A673 (cell line): ENCODE measurements around the gene MPDZ. TPM values are rescaled to one million over a fixed set of nuclear protein-coding genes. Genes with fewer than 3 reads are reported as not detected.
A peak's percentile ranks its signal among the peaks of the same experiment; 100 is the strongest.

Source experiments
- Bru-seq: library from RNA; stranded (reverse); fragments of 400-500 nt; gene quantifications from one replicate; lab custom pipeline; 2021; lab: Mats Ljungman, UMichigan
- BruChase-seq, 2 experiments: library from RNA; stranded (reverse); fragments of 400-500 nt; gene quantifications; one replicate each; lab custom pipeline; 2021; lab: Mats Ljungman, UMichigan
- BruUV-seq: library from RNA; stranded (reverse); fragments of 400-500 nt; replicated peaks from 2 replicates; lab custom pipeline; 2021; lab: Mats Ljungman, UMichigan
- CTCF ChIA-PET: fragments of 300-600 bp; sonication (Branson Sonifier 250); formaldehyde crosslinking; loops from one replicate; lab custom pipeline; 2022; ENCODE audit warnings: antibody characterized with exemption; lab: Charles Lee
- POLR2A ChIA-PET: fragments of 300-600 bp; sonication (Branson Sonifier 250); formaldehyde crosslinking; loops from one replicate; lab custom pipeline; 2022; ENCODE audit warnings: antibody characterized with exemption; ENCODE audit not compliant: low non-redundant PET; lab: Charles Lee
- DNase-seq: peaks from one replicate; pipeline ENCODE4 v3.0.0-alpha.2; 2015; ENCODE audit warnings: low spot score
- H3K27ac ChIP-seq: fragments of 200-600 bp; sonication (generic); 2 replicates; pipeline ENCODE4 v1.5.1; 2016; ENCODE audit warnings: mixed run types, low read depth, mild to moderate bottlenecking, mixed read lengths, antibody characterized with exemption, low read length; ENCODE audit not compliant: poor library complexity, severe bottlenecking
- H3K27me3 ChIP-seq: fragments of 200-600 bp; sonication (generic); replicated peaks from 2 replicates; pipeline ENCODE4 v1.6.1; 2017; ENCODE audit warnings: mixed run types, low read depth, mild to moderate bottlenecking, mixed read lengths, antibody characterized with exemption, low read length; ENCODE audit not compliant: insufficient read depth, poor library complexity
- H3K36me3 ChIP-seq: fragments of 200-600 bp; sonication (generic); 2 replicates; pipeline ENCODE4 v1.6.1; 2016; ENCODE audit warnings: mixed run types, mild to moderate bottlenecking, mixed read lengths, antibody characterized with exemption, low read length; ENCODE audit not compliant: insufficient read depth, poor library complexity, severe bottlenecking
- H3K4me1 ChIP-seq: fragments of 200-600 bp; sonication (generic); 2 replicates; pipeline ENCODE4 v1.6.1; 2017; ENCODE audit warnings: mixed run types, mild to moderate bottlenecking, mixed read lengths, antibody characterized with exemption, low read length; ENCODE audit not compliant: insufficient read depth, poor library complexity, severe bottlenecking
- H3K4me3 ChIP-seq: fragments of 200-600 bp; sonication (generic); 2 replicates; pipeline ENCODE4 v1.5.1; 2016; ENCODE audit warnings: low read depth, mixed run types, mild to moderate bottlenecking, mixed read lengths, low read length; ENCODE audit not compliant: poor library complexity, severe bottlenecking
- H3K9me3 ChIP-seq: fragments of 200-600 bp; sonication (generic); 2 replicates; pipeline ENCODE4 v1.6.1; 2016; ENCODE audit warnings: mixed run types, low read depth, mild to moderate bottlenecking, mixed read lengths, antibody characterized with exemption, low read length; ENCODE audit not compliant: poor library complexity, severe bottlenecking
- CTCF ChIP-seq: fragments of 300-800, 200-600 bp; sonication (generic); conservative IDR thresholded peaks from 2 replicates; pipeline ENCODE4 v1.5.1; 2017; ENCODE audit warnings: low read depth, mild to moderate bottlenecking, antibody characterized with exemption, low read length, moderate library complexity, mixed read lengths
- EZH2 ChIP-seq: fragments of 200-600 bp; sonication (generic); IDR thresholded peaks from 2 replicates; pipeline ENCODE4 v1.6.1; 2017; ENCODE audit warnings: borderline replicate concordance, low read depth, mild to moderate bottlenecking, mixed read lengths, antibody characterized with exemption, low read length; ENCODE audit not compliant: poor library complexity, severe bottlenecking
- intact Hi-C: fragments of 100-400 bp; cut with micrococcal nuclease; formaldehyde crosslinking; loops from one replicate; pipeline ENCODE4 v1.10.0; 2022; ENCODE audit not compliant: unreplicated experiment
- long read RNA-seq: library from polyadenylated mRNA; stranded (forward); transcript quantifications from one replicate; pipeline ENCODE4 v2.0.0, GENCODE V29; 2022
- total RNA-seq: library from RNA; stranded (reverse); gene quantifications from 2 replicates; pipeline ENCODE4 v1.2.3, GENCODE V29; 2021

Gene MPDZ, protein sequence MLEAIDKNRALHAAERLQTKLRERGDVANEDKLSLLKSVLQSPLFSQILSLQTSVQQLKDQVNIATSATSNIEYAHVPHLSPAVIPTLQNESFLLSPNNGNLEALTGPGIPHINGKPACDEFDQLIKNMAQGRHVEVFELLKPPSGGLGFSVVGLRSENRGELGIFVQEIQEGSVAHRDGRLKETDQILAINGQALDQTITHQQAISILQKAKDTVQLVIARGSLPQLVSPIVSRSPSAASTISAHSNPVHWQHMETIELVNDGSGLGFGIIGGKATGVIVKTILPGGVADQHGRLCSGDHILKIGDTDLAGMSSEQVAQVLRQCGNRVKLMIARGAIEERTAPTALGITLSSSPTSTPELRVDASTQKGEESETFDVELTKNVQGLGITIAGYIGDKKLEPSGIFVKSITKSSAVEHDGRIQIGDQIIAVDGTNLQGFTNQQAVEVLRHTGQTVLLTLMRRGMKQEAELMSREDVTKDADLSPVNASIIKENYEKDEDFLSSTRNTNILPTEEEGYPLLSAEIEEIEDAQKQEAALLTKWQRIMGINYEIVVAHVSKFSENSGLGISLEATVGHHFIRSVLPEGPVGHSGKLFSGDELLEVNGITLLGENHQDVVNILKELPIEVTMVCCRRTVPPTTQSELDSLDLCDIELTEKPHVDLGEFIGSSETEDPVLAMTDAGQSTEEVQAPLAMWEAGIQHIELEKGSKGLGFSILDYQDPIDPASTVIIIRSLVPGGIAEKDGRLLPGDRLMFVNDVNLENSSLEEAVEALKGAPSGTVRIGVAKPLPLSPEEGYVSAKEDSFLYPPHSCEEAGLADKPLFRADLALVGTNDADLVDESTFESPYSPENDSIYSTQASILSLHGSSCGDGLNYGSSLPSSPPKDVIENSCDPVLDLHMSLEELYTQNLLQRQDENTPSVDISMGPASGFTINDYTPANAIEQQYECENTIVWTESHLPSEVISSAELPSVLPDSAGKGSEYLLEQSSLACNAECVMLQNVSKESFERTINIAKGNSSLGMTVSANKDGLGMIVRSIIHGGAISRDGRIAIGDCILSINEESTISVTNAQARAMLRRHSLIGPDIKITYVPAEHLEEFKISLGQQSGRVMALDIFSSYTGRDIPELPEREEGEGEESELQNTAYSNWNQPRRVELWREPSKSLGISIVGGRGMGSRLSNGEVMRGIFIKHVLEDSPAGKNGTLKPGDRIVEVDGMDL (N-terminal part only)
- total RNA-seq (35.1 and 42.0 TPM in 2 replicates), Bru-seq, nascent RNA (percentile 88 among the genes with signal in this experiment), BruChase-seq, experiment 1, labeled RNA remaining after a 2-hour chase (percentile 85 among the genes with signal in this experiment), BruChase-seq, experiment 2, labeled RNA remaining after a 6-hour chase (percentile 74 among the genes with signal in this experiment)
- long read RNA-seq, partial matches to known transcripts, result 4 of 27 reads
- long read RNA-seq, other reads (novel, unspliced or antisense), result 23 of 27 reads

GRCh38 chr9:13279284-13280141 lies at the start of gene MPDZ:
TSS of gene MPDZ (minus strand) at chr9:13279692. CDS start at chr9:13250315, 29,377 bp downstream.
- no peak for TF ChIP-seq EZH2
- no peak for TF ChIP-seq CTCF
- Histone ChIP-seq H3K4me3 (peak within 1 kb of the TSS; percentile 77), H3K36me3 (no peaks in the 10 kb centered on the region), H3K27ac (peak within 1 kb of the TSS; percentile 79), H3K27me3 (no peaks in the 10 kb centered on the region), H3K9me3 (no peaks in the 10 kb centered on the region), H3K4me1 (peaks cover 38% of the 10 kb centered on the region)
- ChIA-PET POLR2A (no interaction called here), CTCF (no interaction called here)
- DNase-seq, result peak; percentile 82
- BruUV-seq, result no TSS peak
- intact Hi-C loops, result no loop called here

DNA sequence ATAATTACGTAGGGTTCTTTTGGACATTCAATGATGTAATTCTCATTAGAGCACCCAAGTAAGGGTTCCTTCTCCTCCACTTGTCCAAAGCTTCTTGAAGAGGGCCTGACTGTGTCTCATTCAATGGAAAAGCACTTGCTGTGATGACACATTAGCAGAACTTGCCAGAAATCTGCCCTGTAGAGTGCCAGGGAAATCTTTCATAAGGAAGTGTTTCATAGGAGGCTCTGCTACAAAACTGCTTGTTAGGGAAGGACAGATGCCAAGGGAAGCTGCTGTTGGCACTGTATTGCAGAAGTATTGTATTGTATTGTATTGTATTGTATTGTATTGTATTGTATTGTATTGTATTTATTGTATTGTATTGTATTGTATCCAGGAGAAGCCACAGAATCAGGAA lies 45.5 kb upstream of the MPDZ start:
- POLR2A ChIA-PET, result interaction anchor here (0.6 kb wide), 1 partner anchor 323 kb away, joined by 4 read pairs; no protein-coding TSS in a partner anchor
- intact Hi-C loops, result no loop called here

More for the DNA sequence above, 45.5 kb upstream of the MPDZ start:
- no peak for TF ChIP-seq CTCF
- TF ChIP-seq EZH2, result no peak
- H3K9me3 ChIP-seq, result no peaks in the 10 kb centered on the region
- H3K4me1 ChIP-seq, result no peaks in the 10 kb centered on the region
- H3K27me3 ChIP-seq, result no peaks in the 10 kb centered on the region
- CTCF ChIA-PET, result no interaction called here
- no peak overlapping the region for H3K4me3 ChIP-seq
- no peak for DNase-seq
- H3K27ac ChIP-seq, result no peak overlapping the region
- H3K36me3 ChIP-seq, result no peaks in the 10 kb centered on the region
- no TSS peak for BruUV-seq
